GM18858 (cell line): Measurements from ENCODE around the gene SPTLC3.

Experiments
- ATAC-seq: cut with Tn5 transposase; IDR thresholded peaks from one replicate; pipeline ENCODE4 v1.9.1; 2021; ENCODE audit not compliant: unreplicated experiment

The SPTLC3 gene

GRCh38 chr20:13174402-13174801, 165.6 kb downstream of the SPTLC3 start:
- ATAC-seq, result peak; percentile 84

- ATAC-seq, result no peak
Observed at GRCh38 chr20:13180986-13181889, 172.5 kb downstream of the SPTLC3 start.

GRCh38 chr20:13183005-13183404, 174.2 kb downstream of the SPTLC3 start:
- ATAC-seq, result no peak

- no peak for ATAC-seq
Observed at GRCh38 chr20:13186043-13186774, 177.4 kb downstream of the SPTLC3 start.

- no peak for ATAC-seq
Observed at GRCh38 chr20:13187899-13188298, 179.1 kb downstream of the SPTLC3 start.

GRCh38 chr20:13199279-13199678, 190.5 kb downstream of the SPTLC3 start:
- ATAC-seq, result no peak

- ATAC-seq, result no peak
Observed at GRCh38 chr20:13200767-13201500, 192.2 kb downstream of the SPTLC3 start.

GRCh38 chr20:13202565-13202964, 193.8 kb downstream of the SPTLC3 start:
- no peak for ATAC-seq

GRCh38 chr20:13205425-13205824, 196.7 kb downstream of the SPTLC3 start:
- ATAC-seq, result no peak

GRCh38 chr20:13205848-13206434, 197.2 kb downstream of the SPTLC3 start:
- ATAC-seq, result no peak

- ATAC-seq, result no peak
Observed at GRCh38 chr20:13207016-13207415, 198.2 kb downstream of the SPTLC3 start.

- no peak for ATAC-seq
Observed at GRCh38 chr20:13211956-13212618, 203.3 kb downstream of the SPTLC3 start.

- ATAC-seq, result peak; percentile 72
Observed at GRCh38 chr20:13212750-13213149, 204.0 kb downstream of the SPTLC3 start.

- no peak for ATAC-seq
Observed at GRCh38 chr20:13213335-13213734, 204.6 kb downstream of the SPTLC3 start.

- no peak for ATAC-seq
Observed at GRCh38 chr20:13216533-13216932, 207.8 kb downstream of the SPTLC3 start.
